NCI-H446 treated with DMSO at 0.1 percent for 48 hours (cell line): ENCODE data around the gene UBE2D3.
"Not testable (repeated sequence)": the region's sequence is repeated elsewhere in the genome, so short reads cannot be mapped to it uniquely, and the experiment has no call there.

Experiments
- DNase-seq: peaks from one replicate; lab custom pipeline; 2025; lab: John Stamatoyannopoulos, UW

Gene UBE2D3

DNA sequence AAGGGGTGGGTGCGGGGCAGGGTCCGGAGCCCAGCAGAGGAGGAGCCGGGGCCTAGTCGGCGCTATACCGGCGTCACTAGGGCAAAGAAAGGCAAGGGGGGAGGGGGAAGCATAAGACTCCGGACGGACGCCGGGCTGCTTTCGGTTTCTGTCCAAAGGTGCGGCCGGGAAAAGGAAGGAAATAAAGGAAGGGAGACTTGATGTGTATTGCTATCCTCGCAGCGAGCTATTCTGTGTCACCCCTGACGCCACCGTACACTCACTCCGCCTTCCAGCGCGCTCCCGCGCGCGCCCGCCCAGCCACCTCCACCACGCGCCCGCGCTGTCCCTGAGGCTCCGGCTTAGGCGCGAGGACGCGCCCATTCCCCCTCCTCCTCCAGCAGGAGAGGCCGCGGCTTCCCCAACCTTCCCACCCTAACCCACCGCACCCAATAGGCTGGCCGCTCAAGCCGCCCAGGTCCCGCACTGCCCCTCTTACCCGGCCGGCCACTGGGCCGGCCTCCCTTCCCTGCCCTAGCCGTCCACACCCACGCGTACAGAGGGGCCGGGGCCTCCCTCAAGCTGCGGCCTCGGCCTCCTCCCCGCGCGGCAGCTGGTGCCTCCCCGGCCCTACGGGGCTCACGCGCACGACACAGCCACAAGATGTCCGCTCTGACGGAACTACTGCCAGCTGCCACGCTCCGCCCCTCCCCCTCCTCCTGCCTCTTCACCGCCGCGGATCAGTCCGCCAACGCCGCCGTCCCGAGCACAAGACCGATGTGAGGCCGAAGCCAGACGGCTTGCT, at the start of gene UBE2D3:
Gene UBE2D3 (minus strand): TSS at position 662 of the 784 bp plus-strand sequence. CDS start 1,043 bp downstream, outside the sequence.
- peak; percentile 91 for DNase-seq

DNA sequence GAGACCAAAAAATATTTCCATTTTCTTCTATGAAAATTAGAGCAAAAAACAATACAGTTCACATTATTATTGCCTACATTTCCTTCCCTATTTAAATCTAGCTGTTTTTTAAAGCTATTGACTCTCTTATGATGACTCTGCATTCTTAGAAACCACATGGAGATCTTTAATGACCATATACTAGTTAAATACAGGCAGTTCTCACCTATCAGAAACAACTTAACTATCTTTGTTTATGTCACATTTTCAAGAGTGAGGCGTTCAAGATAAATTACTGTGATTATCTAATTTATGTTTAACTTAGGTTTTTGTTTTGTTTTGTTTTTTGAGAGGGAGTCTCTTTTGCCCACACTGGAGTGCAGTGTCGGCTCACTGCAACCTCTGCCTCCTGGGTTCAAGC, 44.4 kb upstream of the UBE2D3 start:
- DNase-seq = no peak

GRCh38 chr4:102869569-102870197, 42.3 kb upstream of the UBE2D3 start:
- no peak for DNase-seq

- DNase-seq = peak; percentile 90
Observed at GRCh38 chr4:102868781-102869568, 41.6 kb upstream of the UBE2D3 start, which contains the start of gene CISD2. CISD2 (plus strand) TSS chr4:102868992; CDS start chr4:102869085, 93 bp downstream.

DNA sequence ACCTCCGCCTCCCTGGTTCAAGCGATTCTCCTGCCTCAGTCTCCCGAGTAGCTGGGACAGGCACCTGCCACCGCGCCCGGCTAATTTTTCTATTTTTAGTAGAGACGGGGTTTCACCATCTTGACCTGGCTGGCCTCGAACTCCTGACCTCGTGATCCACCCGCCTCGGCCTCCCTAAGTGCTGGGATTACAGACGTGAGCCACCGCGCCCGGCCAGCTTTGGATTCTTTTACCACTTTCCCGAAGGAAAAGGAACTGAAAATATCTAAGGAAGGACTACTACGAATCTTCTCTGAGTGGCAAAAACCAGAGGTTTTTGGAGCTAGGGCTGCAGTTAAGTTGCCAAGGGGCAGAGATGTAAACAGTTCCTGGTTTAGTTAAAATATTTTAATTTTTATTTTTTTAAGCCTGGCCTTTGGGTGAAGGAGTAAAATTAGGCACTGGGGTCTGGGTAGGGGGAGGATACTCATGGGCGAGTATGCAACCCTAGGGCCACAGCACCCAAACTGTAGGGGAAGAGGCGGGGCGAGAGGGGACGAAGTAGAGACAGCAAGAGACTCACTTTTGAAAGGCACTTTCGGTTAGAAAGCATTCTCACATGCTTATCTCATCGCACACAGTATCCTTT, 40.9 kb upstream of the UBE2D3 start:
- no peak for DNase-seq

DNA sequence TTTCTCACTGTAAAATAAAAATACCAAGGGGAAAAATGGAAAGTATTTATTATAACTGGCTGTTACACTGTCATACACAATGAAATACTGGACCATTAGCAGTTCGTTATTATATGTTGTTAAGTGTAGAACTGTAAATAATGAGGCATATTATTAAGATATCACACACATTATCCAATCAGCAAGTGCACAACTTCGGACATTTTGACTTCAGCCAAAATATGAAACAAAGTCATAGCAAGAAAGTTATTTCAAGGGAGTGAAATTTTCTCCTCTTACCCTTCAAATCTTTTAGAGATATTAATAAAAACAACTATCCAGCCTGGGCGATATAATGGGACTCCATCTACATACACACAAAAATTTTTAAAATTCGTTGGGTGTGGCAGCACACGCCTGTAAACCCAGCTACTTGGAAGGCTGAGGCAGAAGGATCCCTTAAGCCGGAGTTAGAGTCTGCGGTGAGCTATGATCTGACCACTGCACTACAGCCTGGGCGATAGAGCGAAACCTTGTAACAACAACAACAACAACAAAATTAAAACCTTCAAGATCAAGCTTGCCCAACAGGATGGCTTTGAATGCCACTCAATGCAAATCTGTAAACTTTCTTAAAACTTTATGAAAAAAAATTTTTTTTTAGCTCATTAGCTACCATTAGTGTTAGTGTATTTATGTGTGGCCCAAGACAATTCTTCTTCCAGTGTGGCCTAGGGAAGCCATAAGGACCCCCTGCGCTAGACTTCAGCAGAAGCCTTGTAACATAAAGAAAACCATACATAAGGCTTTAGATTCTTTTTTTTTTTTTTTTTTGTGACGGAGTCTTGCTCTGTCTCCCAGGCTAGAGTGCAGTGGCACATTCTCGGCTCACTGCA, 40.2 kb upstream of the UBE2D3 start:
- DNase-seq = no peak

- not testable (repeated sequence) for DNase-seq
Observed at GRCh38 chr4:102865327-102865726, 38.0 kb upstream of the UBE2D3 start.

GRCh38 chr4:102862747-102863146, 35.4 kb upstream of the UBE2D3 start:
- no peak for DNase-seq

DNA sequence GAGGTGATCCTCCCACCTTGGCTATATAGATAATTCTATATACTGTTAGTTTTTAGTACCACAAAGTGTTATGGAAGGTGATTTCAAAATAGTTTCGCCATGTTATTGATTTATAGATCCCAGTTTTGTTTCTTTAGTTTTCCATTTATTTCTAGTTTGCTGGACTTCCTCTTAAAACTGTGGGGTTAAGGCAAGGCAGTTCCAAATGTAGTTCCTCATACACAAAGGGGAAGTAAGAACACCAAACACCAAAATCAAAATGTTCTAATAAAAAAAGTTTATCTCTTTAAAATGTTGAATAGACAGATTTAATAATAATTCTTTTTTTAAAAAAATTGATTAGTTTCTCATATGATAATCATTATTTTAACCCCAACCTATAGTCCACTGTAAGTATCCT, 34.7 kb upstream of the UBE2D3 start:
- no peak for DNase-seq

GRCh38 chr4:102860611-102861324, 33.4 kb upstream of the UBE2D3 start:
- no peak for DNase-seq

DNA sequence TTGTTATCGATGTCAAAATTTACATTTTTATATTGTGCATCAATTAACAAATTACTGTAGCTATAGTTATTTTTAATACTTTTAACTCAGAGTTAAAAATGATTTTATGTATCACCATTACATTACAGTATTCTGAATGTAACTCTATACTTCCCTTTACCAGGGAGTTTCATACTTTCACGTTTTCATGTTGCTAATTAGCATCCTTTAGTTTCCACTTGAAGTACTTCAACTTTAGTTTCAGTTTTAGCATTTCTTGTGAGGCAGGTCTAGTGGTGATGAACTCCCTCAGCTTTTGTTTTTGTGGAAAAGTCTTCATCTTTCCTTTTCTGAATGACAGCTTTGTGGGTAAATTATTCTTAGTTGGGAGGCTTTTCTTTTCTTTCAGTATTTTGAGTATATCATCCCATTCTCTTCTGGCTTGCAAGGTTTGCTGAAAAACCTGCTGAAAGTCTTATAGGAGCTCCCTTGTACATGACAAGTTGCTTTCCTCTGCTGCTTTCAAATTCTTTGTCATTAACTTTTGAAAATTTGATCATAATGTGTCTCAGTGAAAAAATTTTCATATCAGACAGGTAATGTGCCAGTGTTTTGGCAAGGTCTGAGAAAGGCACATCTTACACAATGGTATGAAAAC, 31.6 kb upstream of the UBE2D3 start:
- no peak for DNase-seq

DNA sequence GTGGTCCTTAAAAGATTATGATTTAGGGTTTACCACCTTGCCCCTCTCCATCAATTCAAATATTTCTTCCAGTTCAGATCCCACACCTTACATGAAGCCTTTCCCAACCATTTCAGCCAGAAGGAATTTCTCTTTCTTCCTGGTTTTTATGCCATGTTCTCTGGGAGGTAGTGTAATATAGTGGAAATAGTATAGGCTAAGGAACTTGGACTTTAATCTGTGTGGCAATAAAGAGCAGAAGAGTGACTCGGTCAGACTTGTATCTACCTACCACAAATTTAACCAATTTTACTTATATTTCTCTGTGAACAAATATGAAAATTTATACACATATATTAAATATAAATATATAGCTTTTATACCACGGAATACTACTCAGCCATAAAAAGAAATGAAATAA, 23.0 kb upstream of the UBE2D3 start:
- no peak for DNase-seq

- no peak for DNase-seq
Observed at GRCh38 chr4:102849579-102850104, 22.3 kb upstream of the UBE2D3 start.

- no peak for DNase-seq
Observed at GRCh38 chr4:102847687-102848086, 20.3 kb upstream of the UBE2D3 start.

DNA sequence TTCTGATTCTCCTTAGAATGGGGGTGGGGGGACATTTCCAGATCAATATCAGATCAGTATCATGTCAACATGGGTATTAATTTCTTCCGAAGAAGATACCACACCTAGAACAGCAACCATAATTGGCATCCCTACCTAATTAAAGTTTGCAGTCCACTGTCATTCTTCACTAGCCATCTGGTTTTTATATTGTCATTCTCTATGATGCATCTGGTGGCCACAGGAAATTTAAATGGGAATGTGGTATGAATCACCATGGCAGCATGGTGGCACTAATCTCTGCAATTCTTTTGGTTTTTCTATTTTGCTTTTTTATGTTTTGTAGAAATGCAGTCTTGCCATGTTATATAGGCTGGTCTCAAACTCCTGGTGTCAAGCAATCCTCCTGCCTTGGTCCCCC, 16.6 kb upstream of the UBE2D3 start:
- DNase-seq = no peak

DNA sequence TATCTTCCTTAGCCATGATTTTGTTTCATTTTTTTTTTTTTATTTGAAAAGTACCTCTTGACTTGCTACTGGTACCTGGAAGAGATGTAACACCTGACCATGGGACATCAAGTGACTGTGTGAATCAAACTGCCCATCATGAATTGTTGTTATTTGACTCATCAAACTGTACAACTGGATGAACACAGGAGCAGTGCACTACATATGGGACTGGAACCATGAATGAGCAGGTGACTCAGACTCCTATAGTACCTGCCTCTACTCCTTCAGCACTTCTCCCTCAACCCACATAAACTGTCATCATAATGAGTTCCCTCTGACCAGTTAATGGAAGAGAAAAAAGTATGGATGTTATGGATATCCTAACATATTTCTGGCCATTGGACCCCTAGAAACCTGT, 15.9 kb upstream of the UBE2D3 start:
- no peak for DNase-seq

DNA sequence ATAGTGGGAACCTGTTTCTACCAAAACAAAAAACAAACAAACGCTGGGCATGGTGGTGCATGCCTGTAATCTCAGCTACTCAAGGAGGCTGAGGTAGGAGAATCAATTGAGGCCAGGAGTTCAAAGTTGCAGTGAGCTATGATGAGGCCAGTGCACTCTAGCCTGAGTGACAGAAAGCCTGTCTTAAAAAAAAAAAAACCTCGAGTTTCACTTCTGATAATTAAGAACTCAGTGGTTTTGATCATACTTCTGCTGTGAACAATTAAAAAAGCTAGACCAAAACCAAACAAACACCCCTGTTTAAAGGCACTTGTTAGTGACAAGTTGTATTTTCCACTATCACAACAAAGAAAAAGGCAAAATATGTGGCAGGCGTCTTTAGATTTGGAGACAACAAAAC, 15.0 kb upstream of the UBE2D3 start:
- no peak for DNase-seq

DNA sequence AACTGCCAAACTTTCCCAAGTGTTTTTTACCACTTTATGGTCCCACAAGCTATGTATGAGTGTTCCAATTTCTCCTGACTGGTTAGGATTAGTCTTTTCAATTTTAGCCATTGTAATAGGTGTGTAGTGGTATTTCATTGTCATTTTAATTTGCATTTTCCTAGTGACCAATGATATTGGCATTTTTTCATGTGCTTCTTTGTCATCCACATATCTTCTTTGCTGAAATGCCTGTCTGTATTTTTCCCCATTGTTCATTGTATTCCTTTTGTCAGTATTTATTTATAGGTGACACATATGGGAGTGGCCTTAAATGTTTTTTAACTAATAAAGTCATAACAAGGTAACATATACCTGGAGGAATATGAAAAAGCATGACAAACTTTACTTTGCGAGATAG, 9.2 kb upstream of the UBE2D3 start:
- no peak for DNase-seq

DNA sequence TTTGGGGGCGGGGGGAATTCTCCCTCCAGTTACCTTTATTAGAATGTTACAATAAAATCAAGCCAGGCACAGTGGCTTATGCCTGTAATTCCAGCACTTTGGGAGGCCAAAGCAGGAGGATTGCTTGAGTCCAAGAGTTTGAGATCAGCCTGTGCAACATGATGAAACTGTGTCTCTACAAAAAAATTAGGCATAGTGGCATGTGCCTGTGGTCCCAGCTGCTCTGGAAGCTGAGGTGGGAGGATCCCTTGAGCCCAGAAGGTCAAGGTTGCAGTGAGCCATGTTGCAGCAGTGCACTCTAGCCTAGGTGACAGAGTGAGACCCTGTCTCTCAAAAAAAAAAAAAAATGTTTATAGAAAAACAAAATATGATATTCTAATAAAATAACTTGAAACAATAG, 5.3 kb upstream of the UBE2D3 start:
- no peak for DNase-seq

- no peak for DNase-seq
Observed at GRCh38 chr4:102832105-102832504, 4.8 kb upstream of the UBE2D3 start.
